DND-41 (cell line): ENCODE data around the gene TNFSF12.

Experiments
- ATAC-seq: fragments of 200-7000 bp; cut with Tn5 transposase; 3 replicates; pipeline ENCODE4 v1.9.1; 2021; ENCODE audit warnings: low read depth; ENCODE audit not compliant: insufficient read depth
- DNase-seq: peaks from one replicate; pipeline ENCODE4 v3.0.0-alpha.2; 2020
- H2AFZ ChIP-seq: 2 replicates; pipeline ENCODE4 v1.6.0; 2012; ENCODE audit warnings: low read depth, low read length
- H3K27ac ChIP-seq: 2 replicates; pipeline ENCODE4 v1.5.1; 2012; ENCODE audit warnings: low read length, inconsistent platforms
- H3K27me3 ChIP-seq: fragments of 200-600 bp; sonication (generic); 2 replicates; pipeline ENCODE4 v1.6.0; 2012; ENCODE audit warnings: low read length, mild to moderate bottlenecking, inconsistent platforms; ENCODE audit not compliant: insufficient read depth, poor library complexity
- H3K36me3 ChIP-seq: 2 replicates; pipeline ENCODE4 v1.5.1; 2012; ENCODE audit warnings: low read length, inconsistent platforms; ENCODE audit not compliant: insufficient read depth
- H3K4me1 ChIP-seq: 2 replicates; pipeline ENCODE4 v1.5.1; 2012; ENCODE audit warnings: mild to moderate bottlenecking, low read length; ENCODE audit not compliant: insufficient read depth
- H3K4me2 ChIP-seq: 2 replicates; pipeline ENCODE4 v1.6.0; 2012; ENCODE audit warnings: mild to moderate bottlenecking, moderate library complexity, low read length, inconsistent platforms; ENCODE audit not compliant: insufficient read depth
- H3K4me3 ChIP-seq, 2 experiments: fragments of 200-600 bp in 1 of 2; shearing (Covaris generic) in 1 of 2; 2 replicates each; pipeline ENCODE4 v1.5.1; 2012 to 2016; ENCODE audit warnings: inconsistent platforms in 2 of 2, low read length in 2 of 2, mild to moderate bottlenecking in 2 of 2, low read depth in 1 of 2, moderate library complexity in 1 of 2
- H3K79me2 ChIP-seq: 2 replicates; pipeline ENCODE4 v1.6.0; 2012; ENCODE audit warnings: low read length, inconsistent platforms; ENCODE audit not compliant: insufficient read depth
- H3K9ac ChIP-seq: 2 replicates; pipeline ENCODE4 v1.6.0; 2012; ENCODE audit warnings: low read depth, mild to moderate bottlenecking, inconsistent platforms, low read length, moderate library complexity
- H3K9me3 ChIP-seq: 2 replicates; pipeline ENCODE4 v1.5.1; 2012; ENCODE audit warnings: low read length, moderate library complexity, mild to moderate bottlenecking, inconsistent platforms; ENCODE audit not compliant: insufficient read depth, severe bottlenecking
- H4K20me1 ChIP-seq: 2 replicates; pipeline ENCODE4 v1.6.0; 2012; ENCODE audit warnings: low read length; ENCODE audit not compliant: insufficient read depth
- CTCF ChIP-seq: IDR thresholded peaks from 2 replicates; pipeline ENCODE4 v1.5.1; 2012; ENCODE audit warnings: borderline replicate concordance, low read length, moderate library complexity, mild to moderate bottlenecking; ENCODE audit not compliant: poor library complexity, severe bottlenecking; ENCODE audit errors: extremely low read depth
- EZH2 ChIP-seq: IDR thresholded peaks from 3 replicates; pipeline ENCODE4 v1.6.1; 2012; ENCODE audit warnings: borderline replicate concordance, low read depth, mild to moderate bottlenecking, moderate library complexity, low read length, inconsistent platforms; ENCODE audit not compliant: severe bottlenecking

Gene TNFSF12

DNA sequence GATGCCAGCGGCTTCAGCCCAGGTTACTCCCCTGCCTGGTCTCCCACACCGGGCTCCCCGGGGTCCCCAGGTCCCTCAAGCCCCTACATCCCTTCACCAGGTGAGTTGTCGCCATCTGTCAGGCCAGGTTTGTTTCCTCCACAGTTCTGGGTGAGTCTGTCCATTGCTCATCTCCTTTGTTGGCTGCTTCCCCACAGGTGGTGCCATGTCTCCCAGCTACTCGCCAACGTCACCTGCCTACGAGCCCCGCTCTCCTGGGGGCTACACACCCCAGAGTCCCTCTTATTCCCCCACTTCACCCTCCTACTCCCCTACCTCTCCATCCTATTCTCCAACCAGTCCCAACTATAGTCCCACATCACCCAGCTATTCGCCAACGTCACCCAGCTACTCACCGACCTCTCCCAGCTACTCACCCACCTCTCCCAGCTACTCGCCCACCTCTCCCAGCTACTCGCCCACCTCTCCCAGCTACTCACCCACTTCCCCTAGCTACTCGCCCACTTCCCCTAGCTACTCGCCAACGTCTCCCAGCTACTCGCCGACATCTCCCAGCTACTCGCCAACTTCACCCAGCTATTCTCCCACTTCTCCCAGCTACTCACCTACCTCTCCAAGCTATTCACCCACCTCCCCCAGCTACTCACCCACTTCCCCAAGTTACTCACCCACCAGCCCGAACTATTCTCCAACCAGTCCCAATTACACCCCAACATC lies 35.9 kb upstream of the TNFSF12 start:
- Histone ChIP-seq H3K36me3 (peaks cover 67% of the 10 kb centered on the region), H3K4me1 (no peaks in the 10 kb centered on the region), H3K9ac (no peak overlapping the region), H3K79me2 (no peaks in the 10 kb centered on the region), H3K4me3 (no peak overlapping the region), H3K9me3 (no peaks in the 10 kb centered on the region), H3K27me3 (no peaks in the 10 kb centered on the region), H4K20me1 (peaks cover 11% of the 10 kb centered on the region; the same call in 1 of the 2 replicates), H3K27ac (no peak overlapping the region), H3K4me2 (no peak overlapping the region), H2AFZ (no peak overlapping the region)
- ATAC-seq = no peak
- no peak for TF ChIP-seq EZH2
- no peak for TF ChIP-seq CTCF
- DNase-seq = no peak

DNA sequence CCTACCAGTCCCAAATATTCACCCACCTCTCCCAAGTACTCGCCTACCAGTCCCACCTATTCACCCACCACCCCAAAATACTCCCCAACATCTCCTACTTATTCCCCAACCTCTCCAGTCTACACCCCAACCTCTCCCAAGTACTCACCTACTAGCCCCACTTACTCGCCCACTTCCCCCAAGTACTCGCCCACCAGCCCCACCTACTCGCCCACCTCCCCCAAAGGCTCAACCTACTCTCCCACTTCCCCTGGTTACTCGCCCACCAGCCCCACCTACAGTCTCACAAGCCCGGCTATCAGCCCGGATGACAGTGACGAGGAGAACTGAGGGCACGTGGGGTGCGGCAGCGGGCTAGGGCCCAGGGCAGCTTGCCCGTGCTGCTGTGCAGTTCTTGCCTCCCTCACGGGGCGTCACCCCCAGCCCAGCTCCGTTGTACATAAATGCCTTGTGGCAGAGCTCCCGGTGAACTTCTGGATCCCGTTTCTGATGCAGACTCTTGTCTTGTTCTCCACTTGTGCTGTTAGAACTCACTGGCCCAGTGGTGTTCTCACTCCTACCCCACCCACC lies 34.9 kb upstream of the TNFSF12 start:
- TF ChIP-seq CTCF (no peak), EZH2 (no peak)
- Histone ChIP-seq H3K9ac (no peak overlapping the region), H2AFZ (no peak overlapping the region), H3K4me2 (no peak overlapping the region), H3K36me3 (peaks cover 57% of the 10 kb centered on the region), H3K4me1 (no peaks in the 10 kb centered on the region), H3K27me3 (no peaks in the 10 kb centered on the region), H3K9me3 (no peaks in the 10 kb centered on the region), H3K79me2 (no peaks in the 10 kb centered on the region), H3K4me3 (no peak overlapping the region), H4K20me1 (peaks cover 11% of the 10 kb centered on the region; the same call in 1 of the 2 replicates), H3K27ac (no peak overlapping the region)
- no peak; the same call in 2 of the 3 replicates for ATAC-seq
- DNase-seq = no peak

DNA sequence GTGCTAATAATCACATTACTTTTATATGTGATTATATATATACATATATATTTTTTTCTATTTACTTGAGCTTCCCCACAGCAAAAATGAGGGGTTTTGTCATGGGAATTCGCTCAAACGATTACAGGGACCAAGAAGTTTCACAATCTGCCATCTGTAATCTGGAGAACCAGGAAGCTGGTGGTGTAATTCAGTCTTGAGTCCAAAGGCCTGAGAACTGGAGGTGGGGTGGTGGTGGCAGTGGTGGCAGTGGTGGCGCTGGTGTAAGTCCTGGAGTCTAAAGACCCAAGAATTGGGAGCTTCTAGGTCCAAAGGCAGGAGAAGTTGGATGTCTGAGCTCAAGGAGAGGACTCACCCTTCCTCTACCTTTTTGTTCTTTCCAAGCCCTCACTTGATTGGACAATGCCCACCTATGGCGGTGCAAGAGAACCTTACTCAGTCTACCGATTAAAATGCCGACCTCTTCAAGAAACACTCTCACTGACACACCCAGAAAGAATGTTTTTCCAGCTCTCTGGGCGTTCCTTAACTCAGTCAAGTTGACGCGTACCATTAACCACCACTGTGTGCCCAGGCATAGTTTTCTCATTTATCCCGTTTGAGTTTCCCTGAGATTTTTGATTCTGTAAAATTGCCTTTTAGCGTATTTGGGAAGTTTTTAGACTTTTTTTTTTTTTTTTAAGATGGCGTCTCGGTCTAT lies 32.8 kb upstream of the TNFSF12 start:
- no peak for DNase-seq
- Histone ChIP-seq H3K27ac (no peak overlapping the region), H3K4me2 (no peak overlapping the region), H3K79me2 (no peaks in the 10 kb centered on the region), H3K9ac (no peak overlapping the region), H4K20me1 (peaks cover 11% of the 10 kb centered on the region; the same call in 1 of the 2 replicates), H3K4me3 (no peak overlapping the region), H3K36me3 (peaks cover 37% of the 10 kb centered on the region), H3K9me3 (no peaks in the 10 kb centered on the region), H3K27me3 (no peaks in the 10 kb centered on the region), H3K4me1 (no peaks in the 10 kb centered on the region), H2AFZ (no peak overlapping the region)
- no peak for ATAC-seq
- TF ChIP-seq EZH2 (no peak), CTCF (no peak)
